AG04450 (cell line): ENCODE measurements around the gene OSM. TPM values are rescaled to one million over a fixed set of nuclear protein-coding genes. Genes with fewer than 3 reads are reported as not detected.

Source experiments
- CTCF ChIA-PET: fragments of 300-600, 350-600 bp; formaldehyde crosslinking; extraction: SDS; loops from one replicate; lab custom pipeline; 2022; ENCODE audit warnings: antibody characterized with exemption, inconsistent platforms; lab: Charles Lee
- POLR2A ChIA-PET: fragments of 350-600 bp; formaldehyde crosslinking; extraction: SDS; loops from one replicate; lab custom pipeline; 2021; ENCODE audit warnings: antibody characterized with exemption, inconsistent platforms; lab: Yijun Ruan, JAX
- DNase-seq: peaks from one replicate; pipeline ENCODE4 v3.0.0-alpha.2; 2011; ENCODE audit warnings: low read depth, low spot score
- H3K27ac ChIP-seq: one replicate; pipeline ENCODE4 v1.5.1; 2012; ENCODE audit warnings: low read depth, low read length, control low read depth
- H3K27me3 ChIP-seq: one replicate; pipeline ENCODE4 v1.6.0; 2012; ENCODE audit warnings: low read length; ENCODE audit not compliant: control insufficient read depth, insufficient read depth
- H3K4me3 ChIP-seq: 2 replicates; pipeline ENCODE4 v1.5.1; 2011; ENCODE audit warnings: mild to moderate bottlenecking, low read depth, low read length, control low read depth
- H3K9me3 ChIP-seq: 2 replicates; pipeline ENCODE4 v1.5.1; 2012; ENCODE audit warnings: low read length; ENCODE audit not compliant: control insufficient read depth, insufficient read depth
- polyA plus RNA-seq: library from polyadenylated mRNA; depleted of rRNA; stranded (reverse); fragments of >200 nt; gene quantifications from 2 replicates; pipeline ENCODE4 v1.2.3, GENCODE V29; 2011
- TF ChIP-seq, protein P1 (sequence below): IDR thresholded peaks from 2 replicates; pipeline ENCODE4 v1.5.1; 2011; ENCODE audit warnings: low read depth, low read length, control low read depth, inconsistent platforms

The OSM gene
- polyA plus RNA-seq, 1 experiment = not detected

DNA sequence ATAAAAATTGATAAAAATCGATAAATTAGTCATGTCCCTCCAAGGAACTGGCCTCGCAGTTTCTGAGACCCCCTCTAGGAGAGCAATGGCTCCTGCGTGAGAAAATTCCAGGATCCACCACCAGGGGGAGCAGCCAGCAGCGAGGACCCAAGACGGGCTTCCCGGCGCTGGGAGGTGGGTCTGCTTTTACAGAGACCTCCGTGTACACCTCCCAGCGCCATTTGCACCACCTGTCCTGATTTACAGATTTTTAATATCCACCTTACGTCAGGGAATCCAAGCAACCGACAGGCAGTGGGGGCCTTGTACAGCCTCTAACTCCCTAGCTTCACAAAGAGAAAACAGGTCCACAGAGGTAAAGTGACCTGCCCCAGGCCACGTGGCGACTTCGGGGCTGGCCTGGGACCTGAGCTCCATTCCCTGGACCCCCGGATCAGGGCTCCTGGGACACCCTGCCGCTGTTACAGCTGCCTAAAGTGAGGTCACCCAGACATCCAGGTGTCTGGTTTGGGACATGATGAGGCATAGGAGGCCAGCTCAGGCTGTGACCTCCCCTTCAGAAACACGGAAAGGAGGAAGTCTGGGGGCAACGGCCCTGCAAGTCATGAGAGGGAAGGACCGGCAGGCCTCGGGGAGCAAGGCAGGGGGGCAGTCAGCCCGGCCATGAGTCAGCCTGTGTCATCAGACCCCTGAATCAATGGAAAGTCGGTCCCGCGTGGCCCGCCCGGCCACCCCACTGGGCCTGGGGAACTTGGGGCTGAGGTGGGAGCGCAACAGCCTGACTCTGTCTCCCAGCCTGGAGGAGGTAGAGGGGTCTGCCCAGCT lies 3.5 kb downstream of the OSM start:
- peak overlapping the region; percentile 32 for H3K4me3 ChIP-seq
- ChIA-PET CTCF (interaction anchor here (0.6 to 2.4 kb wide), 19 partner anchors 12 to 490 kb away, joined by 3 to 19 read pairs (median 4); partner anchors contain the start of gene RNF215), POLR2A (interaction anchor here (1.2 kb wide), 1 partner anchor 94 kb away, joined by 3 read pairs; the partner anchor contains the start of genes CCDC157 and SF3A1)
- no peak overlapping the region for H3K27ac ChIP-seq
- DNase-seq = no peak
- no peaks in the 10 kb centered on the region; the same call in 1 of the 2 replicates for H3K9me3 ChIP-seq
- TF ChIP-seq, protein P1, sequence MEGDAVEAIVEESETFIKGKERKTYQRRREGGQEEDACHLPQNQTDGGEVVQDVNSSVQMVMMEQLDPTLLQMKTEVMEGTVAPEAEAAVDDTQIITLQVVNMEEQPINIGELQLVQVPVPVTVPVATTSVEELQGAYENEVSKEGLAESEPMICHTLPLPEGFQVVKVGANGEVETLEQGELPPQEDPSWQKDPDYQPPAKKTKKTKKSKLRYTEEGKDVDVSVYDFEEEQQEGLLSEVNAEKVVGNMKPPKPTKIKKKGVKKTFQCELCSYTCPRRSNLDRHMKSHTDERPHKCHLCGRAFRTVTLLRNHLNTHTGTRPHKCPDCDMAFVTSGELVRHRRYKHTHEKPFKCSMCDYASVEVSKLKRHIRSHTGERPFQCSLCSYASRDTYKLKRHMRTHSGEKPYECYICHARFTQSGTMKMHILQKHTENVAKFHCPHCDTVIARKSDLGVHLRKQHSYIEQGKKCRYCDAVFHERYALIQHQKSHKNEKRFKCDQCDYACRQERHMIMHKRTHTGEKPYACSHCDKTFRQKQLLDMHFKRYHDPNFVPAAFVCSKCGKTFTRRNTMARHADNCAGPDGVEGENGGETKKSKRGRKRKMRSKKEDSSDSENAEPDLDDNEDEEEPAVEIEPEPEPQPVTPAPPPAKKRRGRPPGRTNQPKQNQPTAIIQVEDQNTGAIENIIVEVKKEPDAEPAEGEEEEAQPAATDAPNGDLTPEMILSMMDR = peak; percentile 97
- no peaks in the 10 kb centered on the region for H3K27me3 ChIP-seq

DNA sequence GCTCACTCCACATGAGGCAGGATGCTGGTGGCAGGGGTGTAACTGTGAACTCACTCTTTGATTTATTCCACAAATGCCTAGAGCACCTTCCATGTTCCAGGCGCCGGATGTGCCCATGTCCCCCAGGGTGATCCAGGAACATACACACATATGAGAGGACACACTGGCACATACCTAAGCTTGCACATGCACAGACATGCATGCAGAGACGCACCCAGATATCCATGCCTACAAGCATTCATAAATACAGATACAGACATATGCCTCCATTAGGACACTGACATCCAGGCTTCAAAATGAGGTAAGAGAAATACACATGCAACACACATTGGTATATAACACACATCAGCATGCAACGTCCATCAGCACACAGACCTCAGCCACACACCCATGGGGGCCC lies 4.5 kb downstream of the OSM start:
- Histone ChIP-seq H3K27me3 (no peaks in the 10 kb centered on the region), H3K27ac (no peak overlapping the region), H3K4me3 (no peak overlapping the region), H3K9me3 (no peaks in the 10 kb centered on the region; the same call in 1 of the 2 replicates)
- ChIA-PET POLR2A (no interaction called here), CTCF (interaction anchor here (1.8 to 2.3 kb wide), 3 partner anchors 16 to 154 kb away, joined by 6 to 13 read pairs (median 12); partner anchors contain the start of gene RNF215)
- DNase-seq = no peak
- TF ChIP-seq, protein P1 = no peak

DNA sequence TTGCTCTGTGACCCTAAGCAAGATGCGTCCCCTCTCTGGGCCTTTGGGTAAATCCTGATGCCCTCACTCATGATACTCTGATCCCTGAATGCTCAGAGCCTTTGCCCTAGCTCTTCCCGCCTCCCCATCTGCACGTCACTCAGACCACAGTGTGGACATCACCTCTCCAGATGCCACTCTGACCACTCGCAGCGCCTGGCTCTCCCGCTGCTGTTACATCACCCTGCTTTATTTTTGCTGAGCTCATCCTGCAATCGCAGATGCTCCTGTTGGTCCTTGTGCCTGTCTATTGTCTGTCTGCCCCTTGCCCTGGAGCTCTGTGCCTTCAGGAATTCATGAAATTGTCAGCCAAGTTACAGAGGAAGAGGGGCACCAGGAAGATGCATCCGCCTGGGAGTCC lies 5.5 kb downstream of the OSM start:
- ChIA-PET CTCF (interaction anchor here (1.5 to 2.3 kb wide), 4 partner anchors 17 to 153 kb away, joined by 6 to 13 read pairs (median 10); partner anchors contain the start of genes CASTOR1 and RNF215), POLR2A (interaction anchor here (0.8 kb wide), 1 partner anchor 27 kb away, joined by 3 read pairs; no protein-coding TSS in a partner anchor)
- TF ChIP-seq, protein P1 = no peak
- H3K27me3 ChIP-seq = no peaks in the 10 kb centered on the region
- H3K9me3 ChIP-seq = no peaks in the 10 kb centered on the region
- DNase-seq = no peak
- no peak overlapping the region for H3K4me3 ChIP-seq
- no peak overlapping the region for H3K27ac ChIP-seq

DNA sequence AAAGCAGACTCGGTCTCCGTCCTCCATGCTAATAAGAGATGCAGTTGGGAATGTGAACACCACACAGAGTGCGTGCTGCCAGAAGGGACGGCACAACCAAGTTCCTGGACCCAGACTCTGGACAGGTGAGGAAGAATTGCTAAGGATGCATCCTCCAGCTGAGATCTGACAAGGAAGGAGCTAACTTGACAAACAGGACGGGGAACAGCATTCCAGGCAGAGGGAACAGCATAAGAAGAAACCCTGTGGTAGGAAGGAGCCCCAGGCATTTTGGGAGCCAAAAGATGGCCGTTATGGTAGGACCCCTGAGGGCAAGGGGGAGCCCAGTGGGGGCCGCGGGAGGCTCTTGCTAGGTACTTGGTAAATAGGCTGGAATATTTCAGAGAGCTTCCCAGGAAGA lies 6.0 kb downstream of the OSM start:
- TF ChIP-seq, protein P1 = no peak
- POLR2A ChIA-PET = interaction anchor here (0.8 kb wide), 1 partner anchor 28 kb away, joined by 3 read pairs; no protein-coding TSS in a partner anchor

DNA sequence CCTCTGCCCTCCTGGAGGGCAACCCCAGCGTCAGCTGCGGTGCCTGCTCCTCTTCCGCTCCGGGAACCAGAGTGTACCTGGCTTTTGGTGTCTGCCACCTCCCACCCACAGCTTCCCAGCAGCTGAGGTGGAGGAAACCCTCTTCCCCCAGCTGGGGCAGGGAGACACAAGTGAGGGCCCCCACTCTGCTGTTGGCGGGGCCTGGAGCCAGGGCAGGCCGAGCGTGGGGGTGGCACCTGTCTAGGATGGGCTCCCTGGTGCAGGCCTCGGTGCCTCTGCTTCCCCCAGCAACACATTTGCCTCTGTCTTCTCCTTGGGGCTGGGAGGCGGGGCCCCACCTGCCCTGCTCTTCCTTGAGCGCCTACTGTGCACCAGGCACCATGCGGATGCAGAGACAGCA lies 6.4 kb downstream of the OSM start:
- ChIA-PET POLR2A (no interaction called here), CTCF (interaction anchor here (1.5 to 2.3 kb wide), 3 partner anchors 18 to 128 kb away, joined by 6 to 12 read pairs (median 8); partner anchors contain the start of genes CASTOR1 and RNF215)
- H3K27me3 ChIP-seq = no peaks in the 10 kb centered on the region
- H3K4me3 ChIP-seq = no peak overlapping the region
- DNase-seq = no peak
- no peak overlapping the region for H3K27ac ChIP-seq
- H3K9me3 ChIP-seq = no peaks in the 10 kb centered on the region
- TF ChIP-seq, protein P1 = no peak

More for the DNA sequence above, 6.0 kb downstream of the OSM start:
- Histone ChIP-seq H3K9me3 (no peaks in the 10 kb centered on the region), H3K27ac (no peak overlapping the region), H3K27me3 (no peaks in the 10 kb centered on the region), H3K4me3 (no peak overlapping the region)
- DNase-seq = no peak
- CTCF ChIA-PET = interaction anchor here (1.5 to 2.3 kb wide), 4 partner anchors 17 to 153 kb away, joined by 6 to 13 read pairs (median 10); partner anchors contain the start of genes CASTOR1 and RNF215
